DOHH2 (cell line): Measurements from ENCODE around the gene DMAC2.
"Not testable (repeated sequence)": the region's sequence is repeated elsewhere in the genome, so short reads cannot be mapped to it uniquely, and the experiment has no call there.

ENCODE experiments used
- H3F3A ChIP-seq: fragments of 200-600 bp; sonication (generic), shearing (Covaris generic); 2 replicates; pipeline ENCODE4 v1.6.0; 2016; ENCODE audit warnings: antibody characterized with exemption, mild to moderate bottlenecking; ENCODE audit not compliant: control insufficient read depth, insufficient read depth
- H3K27ac ChIP-seq: fragments of 200-600 bp; sonication (generic); 2 replicates; pipeline ENCODE4 v1.5.1; 2014; ENCODE audit warnings: low read depth, mild to moderate bottlenecking, low read length, moderate library complexity
- H3K27me3 ChIP-seq: fragments of 200-600 bp; sonication (generic); 2 replicates; pipeline ENCODE4 v1.6.1; 2014; ENCODE audit warnings: mild to moderate bottlenecking, low read length, mixed read lengths; ENCODE audit not compliant: control insufficient read depth
- H3K36me3 ChIP-seq: fragments of 200-600 bp; sonication (generic); 2 replicates; pipeline ENCODE4 v1.6.1; 2014; ENCODE audit warnings: mild to moderate bottlenecking, low read length, moderate library complexity, mixed read lengths; ENCODE audit not compliant: control insufficient read depth
- H3K4me1 ChIP-seq: fragments of 200-600 bp; sonication (generic); 2 replicates; pipeline ENCODE4 v1.6.1; 2014; ENCODE audit warnings: mild to moderate bottlenecking, low read length, mixed read lengths; ENCODE audit not compliant: control insufficient read depth
- H3K4me2 ChIP-seq: fragments of 200-600 bp; sonication (generic); 2 replicates; pipeline ENCODE4 v1.6.0; 2014; ENCODE audit warnings: mild to moderate bottlenecking, low read length, moderate library complexity
- H3K4me3 ChIP-seq: fragments of 200-600 bp; sonication (generic); 2 replicates; pipeline ENCODE4 v1.5.1; 2014; ENCODE audit warnings: mild to moderate bottlenecking, low read length, mixed read lengths
- H3K79me2 ChIP-seq: fragments of 200-600 bp; sonication (generic); 2 replicates; pipeline ENCODE4 v1.6.1; 2014; ENCODE audit warnings: mild to moderate bottlenecking, low read length, mixed read lengths; ENCODE audit not compliant: control insufficient read depth
- H3K9me2 ChIP-seq: fragments of 200-600 bp; sonication (generic); replicated peaks from 2 replicates; pipeline ENCODE4 v1.6.1; 2014; ENCODE audit warnings: mild to moderate bottlenecking, low read length, mixed read lengths; ENCODE audit not compliant: control insufficient read depth
- H3K9me3 ChIP-seq: fragments of 200-600 bp; sonication (generic); 2 replicates; pipeline ENCODE4 v1.6.1; 2014; ENCODE audit warnings: antibody characterized with exemption, low read length, mixed read lengths; ENCODE audit not compliant: control insufficient read depth, insufficient read depth
- H4K20me1 ChIP-seq: fragments of 200-600 bp; sonication (generic); 2 replicates; pipeline ENCODE4 v1.6.0; 2014; ENCODE audit warnings: low read depth, mild to moderate bottlenecking, antibody characterized with exemption, low read length, moderate library complexity; ENCODE audit not compliant: control insufficient read depth, insufficient read depth
- CTCF ChIP-seq: fragments of 200-600 bp; sonication (generic); IDR thresholded peaks from one replicate; pipeline ENCODE4 v1.5.1; 2014; ENCODE audit warnings: antibody characterized with exemption, mild to moderate bottlenecking, low read depth, low read length; ENCODE audit not compliant: poor library complexity, severe bottlenecking
- EZH2phosphoT487 ChIP-seq: fragments of 200-600 bp; sonication (generic); IDR thresholded peaks from 2 replicates; pipeline ENCODE4 v1.6.1; 2017; ENCODE audit warnings: borderline replicate concordance, mild to moderate bottlenecking, antibody characterized with exemption, low read length, moderate library complexity, mixed read lengths

Gene DMAC2

GRCh38 chr19:41435936-41436673, 3.6 kb downstream of the DMAC2 start:
- Histone ChIP-seq H3K9me3 (no peaks in the 10 kb centered on the region), H3K4me3 (no peak overlapping the region), H3K4me2 (no peak overlapping the region), H3K9me2 (no peaks in the 10 kb centered on the region), H3K27ac (no peak overlapping the region), H3K27me3 (no peaks in the 10 kb centered on the region), H3K79me2 (peaks cover 24% of the 10 kb centered on the region), H4K20me1 (no peaks in the 10 kb centered on the region), H3K36me3 (peaks cover 35% of the 10 kb centered on the region), H3K4me1 (peaks cover 11% of the 10 kb centered on the region), H3F3A (0 out of 2 replicates have a peak, but pooled peaks cover 2% of the 10 kb centered on the region)
- TF ChIP-seq CTCF (no peak), EZH2phosphoT487 (no peak)

- not testable (repeated sequence) for H3K4me3 ChIP-seq, H3K9me2 ChIP-seq, H3K27me3 ChIP-seq, H4K20me1 ChIP-seq, H3K9me3 ChIP-seq, H3K27ac ChIP-seq, H3K4me2 ChIP-seq, H3F3A ChIP-seq
- peaks cover 11% of the 10 kb centered on the region for H3K4me1 ChIP-seq
- peaks cover 40% of the 10 kb centered on the region for H3K36me3 ChIP-seq
- H3K79me2 ChIP-seq, result peaks cover 24% of the 10 kb centered on the region
Measured at GRCh38 chr19:41435376-41435775, 4.3 kb downstream of the DMAC2 start.

GRCh38 chr19:41434450-41434849, 5.3 kb downstream of the DMAC2 start:
- peaks cover 7% of the 10 kb centered on the region for H3K4me1 ChIP-seq
- H3K79me2 ChIP-seq, result peaks cover 24% of the 10 kb centered on the region
- no peak overlapping the region for H3K4me2 ChIP-seq
- H3K36me3 ChIP-seq, result peaks cover 40% of the 10 kb centered on the region
- no peaks in the 10 kb centered on the region for H3K9me3 ChIP-seq
- H3F3A ChIP-seq, result no peaks in the 10 kb centered on the region
- H3K27me3 ChIP-seq, result no peaks in the 10 kb centered on the region
- H3K4me3 ChIP-seq, result no peak overlapping the region
- H3K9me2 ChIP-seq, result no peaks in the 10 kb centered on the region
- no peaks in the 10 kb centered on the region for H4K20me1 ChIP-seq
- no peak overlapping the region for H3K27ac ChIP-seq
- no peak for TF ChIP-seq CTCF

GRCh38 chr19:41433171-41433570, 6.5 kb downstream of the DMAC2 start:
- no peaks in the 10 kb centered on the region for H4K20me1 ChIP-seq
- no peak overlapping the region for H3K4me2 ChIP-seq
- H3K9me2 ChIP-seq, result no peaks in the 10 kb centered on the region
- H3K27me3 ChIP-seq, result no peaks in the 10 kb centered on the region
- no peak overlapping the region for H3K27ac ChIP-seq
- H3K36me3 ChIP-seq, result peaks cover 40% of the 10 kb centered on the region
- H3K79me2 ChIP-seq, result peaks cover 11% of the 10 kb centered on the region
- H3K9me3 ChIP-seq, result no peaks in the 10 kb centered on the region
- H3F3A ChIP-seq, result no peaks in the 10 kb centered on the region
- H3K4me1 ChIP-seq, result peaks cover 6% of the 10 kb centered on the region
- TF ChIP-seq CTCF, result no peak
- TF ChIP-seq EZH2phosphoT487, result no peak
- no peak overlapping the region for H3K4me3 ChIP-seq
